Activated naive CD8-positive, alpha-beta T cell treated with anti-CD3 and anti-CD28 coated beads for 36 hours (primary cell): Measurements from ENCODE around the gene DNAH7. TPM values are rescaled to one million over a fixed set of nuclear protein-coding genes. Genes with fewer than 3 reads are reported as not detected.
"Not testable (repeated sequence)": the region's sequence is repeated elsewhere in the genome, so short reads cannot be mapped to it uniquely, and the experiment has no call there.

Experiments
- DNase-seq: peaks from one replicate; pipeline ENCODE4 v3.0.0; 2021
- H3K27ac Mint-ChIP-seq: one replicate; pipeline ENCODE4 v1.8.0; 2022; ENCODE audit warnings: mild to moderate bottlenecking, moderate library complexity, mixed read lengths
- H3K27me3 Mint-ChIP-seq: one replicate; pipeline ENCODE4 v1.8.0; 2022; ENCODE audit warnings: mild to moderate bottlenecking, mixed read lengths
- H3K36me3 Mint-ChIP-seq: one replicate; pipeline ENCODE4 v1.8.0; 2021; ENCODE audit warnings: mild to moderate bottlenecking, mixed read lengths
- H3K4me1 Mint-ChIP-seq: one replicate; pipeline ENCODE4 v1.8.0; 2021; ENCODE audit warnings: mixed read lengths
- H3K4me3 Mint-ChIP-seq: one replicate; pipeline ENCODE4 v1.8.0; 2022; ENCODE audit warnings: mild to moderate bottlenecking, moderate library complexity, mixed read lengths
- H3K9me3 Mint-ChIP-seq: one replicate; pipeline ENCODE4 v1.8.0; 2022; ENCODE audit warnings: mixed read lengths
- total RNA-seq, 2 experiments: library from RNA; stranded (reverse); gene quantifications; one replicate each; pipeline ENCODE4 v1.2.3, GENCODE V29; 2021

DNAH7 gene
- total RNA-seq, 2 experiments from 2014 or later = 0.18 TPM; not detected in 1

DNA sequence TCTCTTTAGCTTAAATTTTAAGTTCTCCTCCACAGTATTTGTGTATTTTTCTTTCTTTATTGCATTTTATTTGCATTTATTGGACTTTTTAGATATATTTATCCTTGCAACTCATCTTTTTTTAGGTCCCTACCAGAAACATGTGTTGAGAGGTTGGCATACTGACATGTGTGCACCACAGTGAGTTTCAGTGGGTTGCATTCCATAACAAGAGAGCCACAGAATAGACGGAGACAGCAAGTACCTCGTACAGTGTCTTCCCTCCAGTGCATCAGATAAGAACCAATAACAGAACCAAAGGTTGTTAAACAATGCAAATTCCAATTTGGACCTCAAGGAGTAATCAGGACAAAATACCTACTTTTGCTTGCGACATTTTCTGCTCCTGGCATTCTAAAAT, 111.9 kb downstream of the DNAH7 start:
- Mint-ChIP-seq H3K27ac (no peak overlapping the region), H3K27me3 (peaks cover 3% of the 10 kb centered on the region), H3K4me1 (no peaks in the 10 kb centered on the region), H3K4me3 (no peak overlapping the region), H3K9me3 (peaks cover 12% of the 10 kb centered on the region), H3K36me3 (no peaks in the 10 kb centered on the region)
- DNase-seq = no peak

DNA sequence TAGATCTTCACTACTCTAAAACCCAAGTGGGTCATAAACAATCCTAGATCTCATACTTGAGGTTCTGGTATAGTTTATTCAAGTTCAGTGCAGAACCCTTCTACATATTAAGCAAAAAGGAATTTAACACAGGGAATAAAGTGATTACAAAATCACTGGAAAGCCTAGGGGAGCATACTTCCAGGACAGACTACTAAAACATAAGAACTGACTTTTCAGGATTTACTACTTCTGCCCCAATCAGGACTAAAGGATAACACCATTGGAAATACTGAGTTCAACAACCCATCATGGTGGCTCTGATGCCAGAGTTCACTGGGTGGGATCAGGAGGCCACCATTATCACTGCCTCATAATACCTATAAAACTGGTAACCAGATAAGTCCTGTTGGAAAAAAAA, 123.6 kb downstream of the DNAH7 start:
- Mint-ChIP-seq H3K4me1 (no peaks in the 10 kb centered on the region), H3K27ac (no peak overlapping the region), H3K9me3 (peaks cover 13% of the 10 kb centered on the region), H3K27me3 (no peaks in the 10 kb centered on the region), H3K36me3 (peaks cover 2% of the 10 kb centered on the region), H3K4me3 (no peak overlapping the region)
- DNase-seq = no peak

DNA sequence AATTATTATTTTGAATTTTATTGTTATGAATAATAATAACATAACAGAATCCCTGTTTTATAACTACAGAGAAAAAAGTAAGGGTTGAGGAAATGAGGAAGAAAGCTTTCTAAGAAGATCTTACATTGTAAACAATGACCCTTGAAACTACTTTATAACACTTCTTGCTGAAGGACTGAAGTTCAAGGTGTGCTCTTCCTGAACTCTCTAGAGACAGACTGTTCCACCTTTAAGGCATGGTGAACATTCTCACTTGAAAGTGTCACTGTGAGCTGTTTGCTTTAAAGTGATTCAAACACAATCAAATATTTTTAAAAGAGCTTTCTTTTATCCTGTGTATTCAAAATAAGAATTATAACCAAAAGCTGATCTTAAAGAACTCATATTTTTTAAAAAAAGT, 131.5 kb downstream of the DNAH7 start:
- Mint-ChIP-seq H3K4me3 (no peak overlapping the region), H3K27me3 (no peaks in the 10 kb centered on the region), H3K4me1 (no peaks in the 10 kb centered on the region), H3K9me3 (peaks cover 5% of the 10 kb centered on the region), H3K27ac (no peak overlapping the region), H3K36me3 (peaks cover under 1% of the 10 kb centered on the region)
- DNase-seq = no peak

DNA sequence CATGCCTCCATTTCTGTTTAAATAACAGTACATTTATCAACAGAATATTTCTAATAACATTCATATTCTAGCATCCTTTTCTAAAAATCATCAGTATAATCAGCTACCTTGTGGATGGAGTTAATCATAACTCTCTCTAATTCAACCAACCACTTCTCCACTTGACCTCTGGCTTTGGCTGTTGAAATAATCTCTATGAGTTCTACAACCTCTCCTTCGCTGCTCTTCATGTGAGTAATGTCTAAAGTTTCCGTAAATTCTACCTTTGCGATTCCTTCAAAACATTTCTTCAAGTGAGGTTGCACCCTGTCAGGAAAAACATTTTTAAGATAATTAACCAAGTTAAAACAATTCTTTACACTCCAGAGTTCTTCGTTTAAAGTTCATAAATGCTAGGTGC, 134.2 kb downstream of the DNAH7 start:
- Mint-ChIP-seq H3K4me3 (no peak overlapping the region), H3K4me1 (no peaks in the 10 kb centered on the region), H3K36me3 (no peaks in the 10 kb centered on the region), H3K27ac (no peak overlapping the region), H3K27me3 (no peaks in the 10 kb centered on the region), H3K9me3 (no peaks in the 10 kb centered on the region)
- DNase-seq = no peak

DNA sequence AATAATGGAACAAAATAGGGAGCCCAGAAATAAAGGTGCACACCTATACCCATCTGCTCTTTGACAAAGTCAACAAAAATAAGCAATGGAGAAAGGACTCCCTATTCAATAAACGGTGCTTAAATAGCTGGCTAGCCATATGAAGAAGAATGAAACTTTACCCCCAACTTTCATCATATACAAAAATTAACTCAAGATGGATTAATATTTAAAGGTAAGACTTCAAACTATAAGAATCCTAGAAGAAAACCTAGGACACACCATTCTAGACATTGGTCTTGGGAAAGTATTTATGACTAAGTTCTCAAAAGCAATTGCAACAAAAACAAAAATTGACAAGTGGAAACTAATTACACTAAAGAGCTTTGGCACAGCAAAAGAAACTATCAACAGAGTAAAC, 139.1 kb downstream of the DNAH7 start:
- DNase-seq = no peak
- H3K36me3 Mint-ChIP-seq = no peaks in the 10 kb centered on the region
- no peak overlapping the region for H3K4me3 Mint-ChIP-seq
- no peaks in the 10 kb centered on the region for H3K4me1 Mint-ChIP-seq
- no peaks in the 10 kb centered on the region for H3K9me3 Mint-ChIP-seq
- H3K27me3 Mint-ChIP-seq = no peaks in the 10 kb centered on the region
- no peak overlapping the region for H3K27ac Mint-ChIP-seq

DNA sequence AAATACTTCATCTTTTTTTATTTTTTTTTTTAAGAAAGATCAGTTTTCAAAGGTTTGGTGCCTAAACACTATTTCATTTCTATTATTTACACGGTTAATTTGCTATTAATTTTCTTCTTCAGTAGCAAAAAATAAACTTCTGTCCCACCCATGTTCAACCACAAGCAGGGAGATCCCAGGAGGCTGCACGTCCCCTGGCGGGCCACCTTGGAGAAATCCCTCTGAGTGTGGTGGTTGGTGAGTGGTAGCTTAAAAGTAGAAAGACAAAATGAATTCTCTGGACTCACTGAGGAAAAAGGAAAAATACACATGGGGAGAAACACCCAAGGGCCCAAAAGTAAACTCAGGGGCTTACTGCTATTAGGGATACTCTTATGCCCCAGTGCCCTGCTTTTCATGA, 143.5 kb downstream of the DNAH7 start:
- DNase-seq = no peak
- no peaks in the 10 kb centered on the region for H3K4me1 Mint-ChIP-seq
- H3K27me3 Mint-ChIP-seq = no peaks in the 10 kb centered on the region
- H3K9me3 Mint-ChIP-seq = no peaks in the 10 kb centered on the region
- H3K36me3 Mint-ChIP-seq = no peaks in the 10 kb centered on the region
- no peak overlapping the region for H3K4me3 Mint-ChIP-seq
- no peak overlapping the region for H3K27ac Mint-ChIP-seq

DNA sequence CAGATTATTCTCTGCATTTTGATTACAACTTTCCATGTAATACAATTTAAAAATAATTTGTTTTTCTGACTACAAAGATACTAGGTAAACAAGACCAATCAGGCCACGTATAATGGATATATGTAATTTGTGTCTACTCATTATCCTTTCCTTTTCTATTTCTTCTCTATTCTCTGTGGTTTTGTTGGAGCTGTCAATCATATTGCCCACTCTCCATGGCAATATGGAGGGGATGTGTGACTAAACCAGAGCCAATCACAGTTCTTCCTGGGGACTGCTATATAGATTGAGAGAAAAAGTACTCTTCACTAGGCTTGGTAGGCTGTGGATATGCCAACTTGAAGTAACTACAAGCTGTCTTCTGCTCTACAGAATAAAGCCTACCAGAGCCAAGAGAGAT, 144.7 kb downstream of the DNAH7 start:
- DNase-seq = no peak
- H3K4me1 Mint-ChIP-seq = no peaks in the 10 kb centered on the region
- H3K36me3 Mint-ChIP-seq = no peaks in the 10 kb centered on the region
- H3K4me3 Mint-ChIP-seq = no peak overlapping the region
- no peaks in the 10 kb centered on the region for H3K9me3 Mint-ChIP-seq
- no peaks in the 10 kb centered on the region for H3K27me3 Mint-ChIP-seq
- H3K27ac Mint-ChIP-seq = no peak overlapping the region

DNA sequence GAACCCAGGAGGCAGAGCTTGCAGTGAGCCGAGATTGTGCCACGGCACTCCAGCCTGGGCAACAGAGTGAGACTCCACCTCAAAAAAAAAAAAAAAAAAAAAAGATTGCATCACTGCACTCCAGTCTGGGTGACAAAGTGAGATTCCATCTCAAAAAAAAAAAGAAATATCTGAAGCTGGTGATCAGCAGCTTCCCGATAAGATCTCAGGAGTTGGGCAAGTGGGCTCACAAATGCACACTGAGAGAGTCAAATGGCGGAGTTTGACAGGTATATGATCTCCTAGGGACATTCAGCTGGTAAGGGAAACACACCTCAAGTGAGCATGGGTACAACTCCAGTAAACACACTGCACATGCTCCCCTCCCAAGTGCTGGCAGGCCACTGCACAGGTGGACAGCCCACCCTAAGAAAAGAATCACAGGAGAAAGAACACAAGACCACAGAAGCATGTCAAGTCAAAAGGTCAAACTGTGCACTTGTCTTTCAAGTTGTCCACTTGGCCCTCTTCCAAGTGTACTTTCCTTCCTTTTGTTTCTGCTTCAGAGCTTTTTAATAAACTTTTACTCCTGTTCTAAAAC, 151.5 kb downstream of the DNAH7 start:
- not testable (repeated sequence) for H3K9me3 Mint-ChIP-seq, H3K27me3 Mint-ChIP-seq, H3K4me1 Mint-ChIP-seq, DNase-seq, H3K36me3 Mint-ChIP-seq, H3K27ac Mint-ChIP-seq, H3K4me3 Mint-ChIP-seq

DNA sequence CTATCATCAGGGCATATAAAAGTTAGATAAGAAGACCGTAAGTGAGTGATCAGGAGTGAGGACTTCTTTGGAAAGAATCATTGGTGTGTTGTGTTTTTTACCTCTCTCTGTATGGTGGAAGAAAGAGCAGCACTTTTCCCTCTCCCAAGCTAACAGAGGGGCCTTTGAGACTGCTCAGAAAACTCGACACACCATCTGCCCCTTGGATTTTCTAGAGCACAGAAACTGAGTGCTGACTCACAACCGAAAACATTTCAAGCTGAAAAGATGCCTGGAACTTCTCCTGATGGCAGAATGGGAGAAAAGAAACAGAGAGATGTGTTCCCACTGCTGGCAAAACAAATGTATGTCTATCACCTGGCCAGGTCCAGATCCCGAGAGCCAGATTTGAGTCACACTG, 156.6 kb downstream of the DNAH7 start:
- Mint-ChIP-seq H3K27me3 (no peaks in the 10 kb centered on the region), H3K9me3 (no peaks in the 10 kb centered on the region), H3K4me1 (no peaks in the 10 kb centered on the region), H3K4me3 (no peak overlapping the region), H3K27ac (no peak overlapping the region), H3K36me3 (no peaks in the 10 kb centered on the region)
- DNase-seq = no peak

DNA sequence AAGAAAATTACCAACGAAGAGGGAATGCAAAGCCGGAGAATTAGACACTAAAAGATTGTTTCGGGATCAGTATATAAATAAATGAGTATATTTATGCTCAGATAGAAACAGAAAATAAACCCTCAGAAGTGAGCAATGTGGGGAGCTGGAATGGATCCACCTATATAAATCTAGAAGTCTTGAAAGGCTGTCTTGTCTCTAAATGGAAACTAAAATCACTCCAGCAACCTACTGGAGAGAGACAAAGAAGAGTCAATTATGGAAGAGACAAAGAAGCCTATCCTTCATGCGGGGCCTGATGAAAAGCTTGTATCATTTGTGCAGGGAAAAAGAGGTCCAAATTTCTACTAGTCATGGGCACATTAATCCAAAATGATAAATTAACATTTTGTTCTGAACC, 158.1 kb downstream of the DNAH7 start:
- Mint-ChIP-seq H3K36me3 (no peaks in the 10 kb centered on the region), H3K27me3 (no peaks in the 10 kb centered on the region), H3K27ac (no peak overlapping the region), H3K9me3 (no peaks in the 10 kb centered on the region), H3K4me3 (no peak overlapping the region), H3K4me1 (no peaks in the 10 kb centered on the region)
- no peak for DNase-seq

DNA sequence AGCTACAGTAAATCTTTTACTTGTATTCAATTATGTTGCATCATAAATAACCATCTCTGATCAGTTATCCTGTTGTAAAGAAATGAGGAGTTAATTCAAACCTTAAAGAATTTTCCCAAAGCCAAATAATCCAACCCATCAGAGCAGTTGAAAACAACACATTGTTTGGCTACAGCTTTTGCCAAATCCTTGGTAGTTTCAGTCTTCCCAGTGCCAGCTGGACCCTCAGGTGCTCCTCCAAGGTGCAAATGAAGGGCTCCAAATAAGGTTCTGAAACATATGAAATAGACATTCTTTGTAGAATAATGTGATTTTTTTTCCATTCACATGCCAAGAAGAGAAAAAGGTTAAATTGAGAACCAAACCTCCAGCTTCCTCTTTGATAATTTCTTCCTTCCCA, 158.7 kb downstream of the DNAH7 start:
- H3K9me3 Mint-ChIP-seq = no peaks in the 10 kb centered on the region

DNA sequence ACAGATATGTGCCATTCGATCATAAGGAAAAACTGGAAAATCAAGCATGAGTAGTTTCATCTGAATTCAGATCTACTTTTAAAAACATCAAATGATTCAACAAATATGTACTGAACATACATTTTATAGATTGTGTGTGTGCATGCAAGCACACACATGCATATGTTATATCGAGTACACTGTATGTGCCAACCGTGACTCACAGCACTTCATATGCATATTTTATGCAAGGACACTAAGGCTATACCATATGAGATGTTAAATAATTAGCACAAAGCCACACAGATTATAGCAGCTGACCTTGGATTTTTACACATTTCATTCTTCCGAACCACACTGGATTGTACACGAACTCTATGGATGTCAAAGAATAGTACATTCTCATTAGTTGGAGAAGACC, 161.2 kb downstream of the DNAH7 start:
- Mint-ChIP-seq H3K27ac (no peak overlapping the region), H3K36me3 (no peaks in the 10 kb centered on the region), H3K4me1 (no peaks in the 10 kb centered on the region), H3K27me3 (no peaks in the 10 kb centered on the region), H3K9me3 (no peaks in the 10 kb centered on the region), H3K4me3 (no peak overlapping the region)
- DNase-seq = no peak

More for the DNA sequence above, 158.7 kb downstream of the DNAH7 start:
- H3K27me3 Mint-ChIP-seq = no peaks in the 10 kb centered on the region
- no peak for DNase-seq
- H3K4me3 Mint-ChIP-seq = no peak overlapping the region
- H3K36me3 Mint-ChIP-seq = no peaks in the 10 kb centered on the region
- no peak overlapping the region for H3K27ac Mint-ChIP-seq
- H3K4me1 Mint-ChIP-seq = no peaks in the 10 kb centered on the region

DNA sequence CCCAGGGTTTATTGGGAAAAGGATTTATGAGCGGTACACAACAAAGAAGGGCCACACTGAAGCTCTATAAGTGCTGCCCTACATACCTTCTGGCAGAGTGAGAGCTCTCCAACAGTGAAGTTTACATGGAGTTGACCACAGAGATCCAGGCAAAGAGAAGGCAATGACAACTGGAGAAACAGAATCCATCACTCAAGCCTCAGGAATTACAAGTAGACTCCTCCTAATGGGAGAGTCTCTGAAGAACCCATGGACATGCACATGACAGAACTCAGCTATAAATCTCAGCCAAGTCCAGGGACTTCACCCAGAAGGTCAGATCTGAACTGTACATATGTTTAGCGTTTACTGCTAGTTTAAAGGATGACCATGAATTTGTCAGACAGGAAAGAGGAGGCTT, 164.7 kb downstream of the DNAH7 start:
- no peak for DNase-seq
- no peaks in the 10 kb centered on the region for H3K9me3 Mint-ChIP-seq
- no peaks in the 10 kb centered on the region for H3K27me3 Mint-ChIP-seq
- H3K4me1 Mint-ChIP-seq = no peaks in the 10 kb centered on the region
- H3K4me3 Mint-ChIP-seq = no peak overlapping the region
- no peak overlapping the region for H3K27ac Mint-ChIP-seq
- H3K36me3 Mint-ChIP-seq = no peaks in the 10 kb centered on the region

DNA sequence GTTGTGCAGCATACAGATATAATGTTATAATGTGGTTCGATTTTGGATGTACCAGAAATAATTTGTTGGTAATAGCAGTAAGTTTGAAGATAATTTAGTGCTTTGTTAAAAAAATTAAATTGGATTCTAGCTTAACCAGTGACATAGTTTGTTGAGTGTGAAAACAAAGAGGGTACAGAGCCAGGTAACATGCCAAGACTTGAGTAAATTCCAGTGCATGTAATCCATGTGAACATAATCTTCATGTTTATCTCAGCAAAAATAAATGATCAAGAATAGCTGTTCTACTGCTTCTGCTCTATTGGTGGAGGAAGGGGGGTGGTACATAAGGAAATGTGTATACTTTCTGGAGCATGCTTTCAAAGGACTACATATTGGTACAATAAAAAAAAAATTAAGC, 165.8 kb downstream of the DNAH7 start:
- no peak overlapping the region for H3K27ac Mint-ChIP-seq
- no peaks in the 10 kb centered on the region for H3K36me3 Mint-ChIP-seq
- no peak for DNase-seq
- H3K4me1 Mint-ChIP-seq = no peaks in the 10 kb centered on the region
- H3K9me3 Mint-ChIP-seq = no peaks in the 10 kb centered on the region
- H3K4me3 Mint-ChIP-seq = no peak overlapping the region
- H3K27me3 Mint-ChIP-seq = no peaks in the 10 kb centered on the region

DNA sequence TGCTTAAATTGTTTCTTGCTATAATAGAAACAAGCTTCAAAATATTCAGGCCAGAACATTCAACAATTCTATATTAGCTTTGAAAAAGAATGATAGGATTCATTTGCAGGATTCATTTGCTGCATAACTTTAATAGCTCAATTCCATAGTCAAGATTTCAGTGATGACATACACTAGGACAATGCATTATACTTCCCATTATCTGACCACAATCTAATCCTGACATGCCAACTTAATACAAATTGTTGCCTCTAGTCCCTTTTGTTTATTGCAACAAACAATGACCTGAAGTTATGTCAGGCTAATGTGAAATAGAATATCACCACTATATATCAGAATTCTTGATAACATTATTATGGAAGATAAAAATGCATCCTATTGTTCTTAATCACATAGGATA, 169.4 kb downstream of the DNAH7 start:
- Mint-ChIP-seq H3K4me3 (no peak overlapping the region), H3K4me1 (no peaks in the 10 kb centered on the region), H3K9me3 (no peaks in the 10 kb centered on the region), H3K36me3 (no peaks in the 10 kb centered on the region), H3K27me3 (no peaks in the 10 kb centered on the region), H3K27ac (no peak overlapping the region)
- DNase-seq = no peak

DNA sequence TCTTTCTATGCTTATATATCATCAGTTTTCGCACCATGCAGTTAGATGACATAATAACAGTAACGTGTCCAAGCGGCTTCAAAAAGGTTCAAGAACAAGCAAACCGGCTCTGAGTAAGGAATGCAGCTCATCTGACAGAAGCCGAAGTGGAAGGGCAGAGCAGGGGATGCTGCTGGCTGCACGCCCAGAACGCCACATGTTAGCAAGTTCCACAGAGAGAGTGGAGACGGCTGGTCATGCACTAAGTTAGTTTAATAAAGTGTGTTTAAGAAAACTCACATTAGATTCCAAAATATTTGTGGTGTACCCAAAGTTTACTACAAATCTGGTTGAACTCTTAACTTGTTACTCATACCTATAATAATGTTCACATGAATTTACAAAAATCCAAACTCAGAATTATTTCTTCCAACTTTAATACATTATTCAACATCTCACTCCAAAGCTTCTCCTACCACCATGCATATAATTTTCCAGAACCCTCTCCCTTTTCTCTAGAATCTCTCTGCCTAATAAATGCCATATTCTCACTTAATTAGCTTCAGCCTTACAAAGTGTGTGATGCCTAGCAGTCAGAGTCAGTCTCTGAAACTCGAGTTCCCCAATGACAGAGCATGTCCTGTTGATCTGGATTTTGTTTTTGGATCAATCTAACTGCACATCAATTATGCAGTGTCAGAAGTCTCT, 170.0 kb downstream of the DNAH7 start:
- no peaks in the 10 kb centered on the region for H3K4me1 Mint-ChIP-seq
- H3K4me3 Mint-ChIP-seq = no peak overlapping the region
- H3K36me3 Mint-ChIP-seq = no peaks in the 10 kb centered on the region
- H3K27me3 Mint-ChIP-seq = no peaks in the 10 kb centered on the region
- DNase-seq = no peak
- H3K27ac Mint-ChIP-seq = no peak overlapping the region
- no peaks in the 10 kb centered on the region for H3K9me3 Mint-ChIP-seq
